Activated naive CD4-positive, alpha-beta T cell treated with anti-CD3 and anti-CD28 coated beads, Interleukin-2, amount 50 U/mL, for 16 hours (primary cell): ENCODE data around the gene LRRC8C.

Experiments used
- DNase-seq: peaks from one replicate; pipeline ENCODE4 v3.0.0-alpha.2; 2020

LRRC8C gene

DNA sequence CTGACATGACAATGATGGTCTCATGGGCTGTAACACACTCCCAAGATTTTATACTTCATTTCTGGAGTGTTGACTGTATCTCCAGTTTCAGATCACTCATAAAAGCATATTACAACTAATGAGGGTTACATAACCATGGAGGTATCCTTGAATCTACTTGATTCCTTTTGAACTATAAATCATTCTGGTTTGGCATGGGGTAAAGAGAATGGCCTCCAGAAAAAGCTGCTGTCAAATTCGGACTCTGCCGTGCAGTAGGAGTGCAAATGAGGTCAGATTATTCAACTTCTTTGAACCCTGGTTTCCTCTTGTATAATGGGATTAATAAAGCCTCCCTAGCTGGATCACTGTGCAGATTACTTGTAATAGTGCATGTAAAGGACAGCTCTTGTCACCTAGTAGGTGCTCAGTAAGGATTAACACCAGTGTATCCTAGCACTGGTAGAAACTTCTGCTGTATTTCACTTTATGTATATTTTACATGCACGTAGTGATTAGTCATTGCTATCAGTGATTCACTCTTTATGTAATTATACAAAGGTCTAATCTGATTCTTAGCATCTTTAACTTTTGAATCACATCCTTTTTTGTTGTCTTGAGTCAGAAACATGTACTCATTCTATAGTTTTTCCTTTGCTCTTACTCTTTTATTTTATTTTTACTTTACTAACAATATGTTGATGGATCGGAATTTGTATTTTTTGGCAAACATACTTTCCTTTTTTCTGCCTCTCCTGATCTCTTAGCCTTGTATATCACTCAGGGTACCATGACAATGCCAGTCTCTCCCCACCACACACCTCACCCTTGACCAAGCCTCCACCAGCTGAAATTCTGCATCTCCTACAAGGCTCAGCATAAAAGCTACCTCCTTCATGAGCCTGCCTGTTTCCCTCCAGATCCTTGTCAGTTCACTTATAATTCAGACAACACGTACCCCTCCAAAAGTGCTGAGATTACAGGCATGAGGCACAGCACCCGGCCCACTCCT, 3.2 kb downstream of the LRRC8C start:
- no peak for DNase-seq

DNA sequence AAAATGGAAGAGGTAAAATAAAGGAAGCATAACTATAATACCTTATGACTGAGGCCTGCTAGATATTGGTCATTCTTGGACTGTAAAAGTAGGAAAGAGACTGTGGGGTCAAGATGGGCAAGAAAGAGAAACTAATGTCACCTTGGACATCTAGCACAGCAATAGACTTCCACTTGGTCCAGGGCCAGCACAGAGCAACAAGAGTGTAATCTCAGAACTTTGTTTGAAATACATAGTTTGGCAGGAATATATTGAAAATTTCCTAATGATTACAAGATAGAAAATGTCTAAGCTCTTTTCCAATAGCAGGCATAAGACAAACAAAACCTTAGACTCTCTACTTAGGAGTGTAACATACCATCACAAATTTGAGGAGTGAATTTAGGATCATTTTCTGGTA, 4.6 kb downstream of the LRRC8C start:
- no peak for DNase-seq

DNA sequence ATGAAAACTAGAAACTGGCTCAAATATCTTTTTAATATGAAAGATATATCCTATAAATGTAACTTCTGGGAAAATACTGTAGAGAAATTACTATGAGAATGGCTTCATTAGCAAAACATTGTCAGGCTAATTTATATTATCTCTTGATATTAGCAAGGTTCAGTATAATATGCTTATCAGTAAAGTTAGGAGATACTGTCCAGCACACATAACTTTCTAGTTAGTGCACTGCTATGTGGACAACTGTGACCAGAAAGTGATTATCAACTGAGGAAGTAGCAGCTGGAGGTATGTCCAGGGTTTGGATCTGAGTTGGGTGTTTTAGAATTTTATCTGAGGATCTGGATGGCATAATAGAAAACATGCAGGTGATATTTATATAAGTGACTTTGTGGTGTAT, 7.5 kb downstream of the LRRC8C start:
- DNase-seq, result no peak

DNA sequence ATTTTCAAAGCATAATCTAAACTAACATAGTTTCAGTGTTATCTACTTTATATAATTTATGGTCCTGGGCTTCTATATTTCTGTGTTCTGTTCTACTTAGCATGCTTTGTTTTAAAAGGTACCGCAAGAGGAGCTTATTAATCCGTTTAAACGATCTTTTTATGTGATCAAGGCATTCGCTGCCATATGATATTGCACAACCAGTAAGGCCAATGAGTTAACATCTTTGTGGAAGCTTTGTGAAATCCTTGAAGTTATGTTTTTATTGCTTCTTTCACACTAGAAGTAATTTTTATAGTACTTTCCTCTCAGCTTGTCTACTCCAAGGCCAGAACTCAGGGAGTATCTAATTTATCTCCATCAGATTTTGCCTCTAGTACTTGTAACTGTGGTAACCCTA, 8.9 kb downstream of the LRRC8C start:
- no peak for DNase-seq

DNA sequence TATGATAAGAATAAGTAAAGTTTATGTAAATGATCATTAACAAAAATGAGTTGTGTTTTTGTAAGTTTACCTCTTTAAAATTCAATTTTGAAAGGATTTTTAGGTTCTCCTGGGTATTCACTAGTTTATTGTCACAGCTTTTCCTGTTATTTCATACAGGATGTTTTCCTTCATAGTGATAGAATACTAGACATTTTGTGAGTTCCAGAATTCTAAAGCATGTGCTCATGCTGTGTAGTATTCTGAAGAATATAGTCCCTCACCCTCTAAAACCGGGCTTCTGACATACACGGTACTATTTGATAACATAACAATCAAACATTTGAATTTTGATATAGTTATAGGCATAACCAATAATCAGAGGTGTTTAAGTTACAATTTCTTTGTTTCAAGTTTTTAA, 10.7 kb downstream of the LRRC8C start:
- DNase-seq, result no peak

DNA sequence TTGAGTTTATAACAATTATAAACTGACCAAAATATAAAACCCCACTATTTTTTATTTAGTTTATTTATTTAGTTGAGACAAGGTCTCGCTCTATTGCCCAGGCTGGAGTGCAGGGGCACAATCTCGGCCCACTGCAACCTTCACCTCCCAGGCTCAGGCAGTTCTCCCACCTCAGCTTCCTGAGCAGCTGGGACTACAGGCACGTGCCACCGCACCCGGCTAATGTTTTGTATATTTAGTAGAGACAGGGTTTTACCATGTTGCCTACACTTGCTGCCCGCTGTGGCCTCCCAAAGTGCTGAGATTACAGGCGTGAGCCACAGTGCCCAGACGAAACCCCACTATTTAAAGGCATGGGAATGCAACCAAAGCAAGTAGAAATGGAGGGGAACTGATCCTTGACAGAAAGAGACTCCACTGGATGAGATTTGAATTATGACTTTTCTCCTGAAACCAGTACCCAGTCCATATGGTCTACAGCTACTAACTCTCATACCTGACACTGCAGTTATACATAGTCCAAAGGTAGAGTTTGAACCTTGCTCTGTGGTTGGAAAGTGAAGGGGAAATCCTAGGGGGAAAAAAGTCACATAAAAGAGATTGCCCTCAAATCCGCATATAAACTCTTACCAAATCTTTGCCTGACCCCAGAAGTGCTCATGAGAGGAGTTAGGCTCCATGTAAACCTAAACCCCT, 11.3 kb downstream of the LRRC8C start:
- no peak for DNase-seq

DNA sequence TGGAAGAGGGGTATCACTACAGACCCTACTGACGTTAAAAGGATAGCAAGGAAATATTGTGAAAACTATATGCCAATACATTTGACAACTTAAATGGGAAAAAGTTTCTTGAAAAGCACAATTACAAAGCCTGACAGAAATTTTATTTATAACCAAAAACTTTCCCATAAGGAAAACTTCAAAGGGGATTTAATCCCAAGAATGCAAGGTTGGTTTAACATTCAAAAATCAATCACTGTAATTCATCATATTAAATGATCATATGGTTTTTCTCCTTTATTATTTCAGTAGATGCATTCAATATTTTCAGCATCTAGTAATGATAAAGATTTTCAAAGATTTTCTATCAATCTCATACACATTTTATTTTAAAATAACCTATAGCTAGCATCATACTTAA, 13.3 kb downstream of the LRRC8C start:
- DNase-seq, result no peak

DNA sequence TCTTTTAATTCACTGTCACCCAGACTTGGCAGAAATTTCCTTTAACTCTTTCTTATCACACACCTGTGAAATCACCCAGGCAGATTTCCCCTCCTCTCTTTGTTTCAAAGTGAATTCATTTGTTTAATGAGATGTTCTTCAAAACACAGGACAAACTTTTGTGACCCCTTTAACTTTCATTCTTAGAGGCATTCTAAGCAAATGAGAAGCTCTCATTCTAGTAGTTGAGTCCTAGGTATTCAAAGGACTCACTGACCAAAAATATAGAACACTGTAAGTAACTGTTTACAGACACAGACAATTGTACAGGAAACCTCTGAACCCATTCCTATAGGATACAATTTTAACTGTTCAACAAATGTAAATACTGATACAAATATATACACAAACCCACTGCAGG, 16.9 kb downstream of the LRRC8C start:
- DNase-seq, result no peak

DNA sequence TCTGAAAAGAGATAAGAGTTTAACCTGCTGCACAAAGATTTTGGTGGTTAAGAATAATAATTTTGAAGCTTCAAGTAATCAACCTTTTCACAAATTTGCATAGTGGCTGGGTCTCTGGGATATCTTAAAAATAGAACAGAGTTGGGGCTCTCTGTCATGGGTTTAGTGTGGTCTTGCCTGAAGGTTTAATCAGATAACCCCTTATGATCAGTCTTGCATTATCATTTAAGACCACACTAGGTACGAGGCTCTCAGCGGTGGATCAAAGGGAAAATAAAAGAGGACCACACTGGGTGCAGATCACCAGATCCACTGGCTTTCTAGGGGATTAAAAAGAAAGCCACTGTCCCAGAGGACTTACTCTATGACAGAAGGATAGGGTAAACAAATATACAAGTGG, 19.5 kb downstream of the LRRC8C start:
- no peak for DNase-seq

DNA sequence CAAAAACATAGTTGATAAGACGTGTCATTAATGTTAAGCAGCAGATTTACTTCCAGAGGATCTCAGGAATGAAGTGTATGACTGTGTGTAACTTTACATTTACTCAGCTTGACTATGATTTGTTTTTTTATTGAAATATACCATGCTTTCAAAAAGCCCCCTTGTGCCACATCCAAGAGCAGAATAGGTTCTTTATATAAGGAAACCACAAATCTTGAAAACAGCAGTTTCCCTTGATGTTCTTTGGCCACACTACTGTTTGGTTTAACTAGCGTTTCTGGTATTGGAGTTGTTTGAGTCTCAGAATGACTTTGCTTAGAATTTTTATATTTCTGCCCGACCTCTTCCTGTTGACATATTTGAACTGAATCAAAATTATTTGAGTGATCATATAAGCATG, 25.0 kb downstream of the LRRC8C start:
- no peak for DNase-seq

DNA sequence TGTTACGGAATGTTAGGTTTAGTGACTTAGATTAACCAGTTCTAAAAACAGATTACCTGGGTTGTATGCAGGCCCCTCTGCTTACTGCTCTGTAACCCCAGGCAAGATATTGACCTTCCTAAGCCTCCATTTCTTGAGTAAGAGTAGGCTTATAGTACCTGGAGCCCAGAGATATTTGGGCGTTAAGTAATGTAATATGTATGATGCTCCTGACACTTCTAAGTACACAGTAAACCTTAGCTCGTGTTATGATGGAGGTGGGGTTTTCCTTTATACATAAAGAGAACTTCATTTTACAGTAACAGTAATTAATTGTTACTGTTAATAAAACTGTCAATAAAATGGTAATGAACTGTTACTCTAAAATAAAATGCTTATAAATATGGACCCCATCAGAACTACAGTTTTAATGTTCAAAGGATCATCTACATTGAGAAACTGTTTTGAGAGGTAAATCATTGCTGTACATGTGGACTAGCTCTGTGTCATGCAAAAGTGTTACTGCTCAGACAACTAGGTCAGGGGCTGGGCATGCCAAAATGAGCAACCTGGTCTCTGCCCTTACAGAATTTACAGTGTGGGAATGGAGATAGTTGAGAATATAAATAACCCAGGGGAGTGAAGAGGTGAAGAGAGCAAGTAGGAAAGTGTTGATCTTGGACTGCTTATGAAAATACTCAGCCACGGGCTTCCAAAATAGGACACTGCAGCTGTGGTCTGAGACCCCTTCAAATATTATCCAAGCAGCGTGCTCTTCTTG, 26.6 kb downstream of the LRRC8C start:
- DNase-seq, result no peak

DNA sequence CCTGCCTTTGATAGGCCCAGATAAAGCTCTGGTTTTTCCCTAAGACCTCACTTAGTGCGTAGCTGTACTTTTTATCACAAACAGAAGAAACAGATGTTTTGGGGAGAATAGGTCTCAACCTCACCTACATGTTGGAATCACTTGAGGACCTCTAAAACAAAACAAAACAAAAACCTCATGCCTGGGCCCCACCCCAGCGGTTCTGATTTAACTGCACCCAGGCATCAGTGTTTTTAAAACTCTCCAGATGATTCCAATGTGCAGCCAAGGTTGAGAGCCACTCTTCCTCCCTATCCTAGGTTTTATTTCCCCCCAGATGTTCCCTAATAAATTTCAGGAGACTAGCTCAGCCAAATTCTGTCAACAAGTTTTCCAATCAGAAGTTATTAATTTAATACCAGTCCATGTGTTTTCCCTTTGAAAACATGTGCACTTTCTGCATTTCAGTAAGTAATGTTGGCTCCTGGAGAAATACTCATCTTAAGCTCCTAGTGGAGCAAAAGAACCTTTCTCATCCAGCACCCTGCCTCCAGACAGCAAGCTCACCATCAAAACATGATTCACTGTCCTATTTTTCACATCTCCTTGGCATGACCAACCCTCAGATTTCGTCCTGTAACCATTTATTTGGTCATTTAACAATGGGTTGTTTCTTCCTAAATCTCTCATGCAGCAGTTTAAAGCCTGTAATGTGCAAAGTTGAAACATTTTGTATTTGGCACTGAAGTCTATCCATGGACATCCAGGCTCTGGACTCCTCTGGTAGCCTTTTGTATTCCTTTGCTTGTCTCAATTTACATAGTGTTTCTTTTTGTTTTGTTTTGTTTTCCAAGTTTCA, 27.5 kb downstream of the LRRC8C start:
- no peak for DNase-seq

DNA sequence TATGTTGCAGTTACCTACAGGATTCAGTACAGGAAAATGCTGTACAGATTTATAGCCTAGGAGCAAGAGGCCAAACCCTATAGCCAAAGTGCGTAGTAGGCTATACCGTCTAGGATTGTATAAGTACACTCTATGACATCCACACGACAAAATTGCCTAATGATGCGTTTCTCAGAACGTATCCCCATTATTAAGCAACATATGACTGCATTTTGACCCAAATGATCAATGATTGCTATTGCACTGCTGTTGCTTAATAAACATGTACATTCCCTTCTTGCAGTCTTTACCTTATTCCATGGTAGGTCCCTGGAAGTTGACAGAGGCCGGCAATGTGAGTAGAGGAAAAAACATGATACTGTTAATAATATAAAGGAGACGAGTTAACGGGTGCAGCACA, 33.0 kb downstream of the LRRC8C start:
- no peak for DNase-seq

DNA sequence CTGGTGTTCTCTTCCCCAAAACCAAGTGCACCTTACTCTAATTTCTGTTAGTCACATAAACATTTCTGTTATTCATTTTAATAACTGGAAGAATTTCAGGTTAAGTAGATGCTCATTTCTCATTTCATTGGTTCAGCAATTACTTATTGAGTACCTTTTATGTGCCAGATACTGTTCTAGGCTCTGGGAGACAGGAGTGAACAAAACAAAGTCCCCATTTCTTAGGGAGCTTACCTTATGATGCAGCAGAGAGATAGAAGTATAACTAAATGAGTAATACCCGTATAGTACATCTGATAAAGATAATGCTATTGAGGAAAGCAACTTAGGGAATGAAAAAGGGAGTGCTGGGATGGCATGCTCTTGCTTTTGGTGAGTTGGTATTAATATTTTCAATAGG, 33.7 kb downstream of the LRRC8C start:
- no peak for DNase-seq

DNA sequence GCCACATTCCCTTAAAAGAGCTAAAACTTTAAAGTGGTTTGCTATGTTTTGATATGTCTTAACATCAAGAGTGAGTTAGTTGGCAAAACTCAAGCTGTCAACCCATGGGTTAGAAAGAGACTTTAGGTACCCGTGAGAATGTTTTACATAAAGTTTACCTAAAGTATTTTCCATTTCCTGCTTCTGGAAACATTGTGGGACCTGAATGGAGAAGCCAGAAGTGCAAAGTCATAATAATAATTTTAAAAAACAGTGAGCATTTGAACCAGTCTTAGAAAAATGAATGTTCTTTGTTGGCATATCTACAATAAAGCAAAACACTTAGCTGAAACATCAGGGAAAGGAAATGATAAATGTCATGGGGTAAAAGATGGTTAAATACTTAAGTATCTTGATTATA, 34.8 kb downstream of the LRRC8C start:
- no peak for DNase-seq

DNA sequence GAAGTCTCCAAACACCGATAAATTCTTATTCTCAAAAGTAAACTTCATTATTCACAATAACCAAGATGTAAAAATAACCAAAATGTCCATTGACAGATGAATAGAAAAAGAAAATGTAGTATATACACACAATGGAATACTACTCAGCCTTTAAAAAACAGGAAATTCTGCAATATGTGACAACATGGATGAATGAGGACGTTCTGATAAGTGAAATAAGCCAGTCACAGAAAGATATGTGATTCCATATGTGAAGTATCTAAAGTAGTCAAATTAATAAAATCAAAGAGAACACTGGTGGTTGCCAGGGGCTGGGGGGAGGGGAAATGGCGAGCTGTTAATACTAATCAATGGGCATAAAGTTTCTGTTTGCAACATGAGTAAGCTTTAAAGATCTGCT, 36.0 kb downstream of the LRRC8C start:
- DNase-seq, result no peak

DNA sequence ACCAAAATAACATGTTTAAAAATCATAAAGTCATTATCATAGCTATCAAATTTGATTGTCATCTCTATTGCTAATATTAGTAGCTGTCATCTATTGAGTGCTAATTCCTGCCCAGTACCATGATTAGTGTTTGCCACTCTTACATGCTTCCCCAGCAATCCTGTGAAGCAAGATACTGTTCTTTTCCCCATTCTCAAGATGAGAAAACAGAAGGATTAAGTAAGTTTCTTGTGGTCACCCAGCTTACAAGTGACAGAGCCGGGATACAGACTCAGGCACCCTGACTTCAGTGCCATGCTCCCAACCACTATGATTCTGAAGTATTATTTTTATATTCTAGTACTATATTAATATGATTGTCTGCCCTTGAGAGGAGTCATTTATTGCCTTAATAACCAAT, 36.5 kb downstream of the LRRC8C start:
- DNase-seq, result no peak

DNA sequence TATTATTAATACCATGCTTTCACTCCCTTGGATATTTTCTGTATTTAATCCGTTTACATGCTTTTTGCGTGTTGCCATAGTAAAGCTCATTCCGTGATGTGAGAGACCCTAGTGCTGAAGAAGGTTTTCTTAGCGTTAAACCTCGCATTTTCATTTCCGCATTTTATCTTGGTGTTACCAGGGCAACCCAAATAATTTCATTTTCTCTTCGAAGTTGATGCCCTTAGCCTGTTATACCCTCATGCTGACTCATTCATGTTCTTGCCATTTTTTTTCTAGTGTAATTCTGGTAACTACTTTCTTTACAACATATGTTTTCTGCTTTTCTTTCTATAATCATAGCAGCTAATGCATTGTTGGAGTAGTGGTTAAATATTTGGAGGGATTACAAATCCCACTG, 37.2 kb downstream of the LRRC8C start:
- no peak for DNase-seq

DNA sequence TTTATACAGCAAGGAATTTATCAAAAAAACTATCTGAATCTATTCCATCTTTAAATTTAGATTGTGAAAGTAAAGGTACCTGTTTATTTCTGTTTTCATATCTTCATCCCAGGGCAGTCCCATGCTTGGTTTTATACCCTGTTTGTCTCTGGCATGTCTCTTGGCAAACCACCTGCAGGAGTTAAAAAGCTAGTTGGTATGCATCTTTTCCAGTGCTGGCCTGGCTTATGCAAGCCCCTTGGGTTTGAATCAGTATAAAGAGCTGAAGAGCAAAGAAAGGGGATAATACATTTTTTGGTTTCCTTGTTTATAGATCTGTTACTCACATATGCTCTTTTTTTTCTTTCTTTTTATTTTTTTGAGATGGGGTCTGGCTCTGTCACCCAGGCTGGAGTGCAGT, 37.8 kb downstream of the LRRC8C start:
- DNase-seq, result no peak

DNA sequence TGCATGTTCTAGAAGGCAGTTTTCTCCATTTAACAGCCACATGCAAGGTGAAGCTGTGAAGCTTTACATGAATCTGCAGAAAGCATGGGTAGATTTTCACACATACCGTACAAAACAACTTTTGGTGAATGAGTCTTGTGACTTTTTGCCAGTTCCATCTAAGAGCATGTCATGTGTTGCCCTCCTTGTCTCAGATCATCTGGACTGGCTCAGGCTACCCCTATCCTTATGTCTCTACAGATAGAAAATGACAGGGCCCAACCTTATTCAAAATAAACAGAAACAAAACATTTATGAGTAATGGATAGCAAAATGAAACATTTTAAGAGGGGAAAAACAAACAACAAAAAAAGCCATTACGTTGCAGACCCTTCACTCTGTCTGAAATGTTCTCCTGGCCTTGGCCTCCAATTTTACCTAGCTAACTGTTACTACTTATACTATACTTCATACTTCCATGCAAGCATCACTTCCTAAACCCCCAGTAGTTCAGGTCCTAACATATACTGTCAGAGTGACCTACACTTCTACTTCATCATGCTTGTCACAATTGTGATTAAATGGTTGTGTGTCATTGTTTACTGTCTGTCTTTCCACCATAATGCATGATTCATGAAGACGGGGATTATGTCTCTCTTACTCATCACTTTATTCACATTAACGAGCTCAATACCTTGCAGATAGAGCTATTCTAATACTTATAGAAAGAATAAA, 39.0 kb downstream of the LRRC8C start:
- no peak for DNase-seq

DNA sequence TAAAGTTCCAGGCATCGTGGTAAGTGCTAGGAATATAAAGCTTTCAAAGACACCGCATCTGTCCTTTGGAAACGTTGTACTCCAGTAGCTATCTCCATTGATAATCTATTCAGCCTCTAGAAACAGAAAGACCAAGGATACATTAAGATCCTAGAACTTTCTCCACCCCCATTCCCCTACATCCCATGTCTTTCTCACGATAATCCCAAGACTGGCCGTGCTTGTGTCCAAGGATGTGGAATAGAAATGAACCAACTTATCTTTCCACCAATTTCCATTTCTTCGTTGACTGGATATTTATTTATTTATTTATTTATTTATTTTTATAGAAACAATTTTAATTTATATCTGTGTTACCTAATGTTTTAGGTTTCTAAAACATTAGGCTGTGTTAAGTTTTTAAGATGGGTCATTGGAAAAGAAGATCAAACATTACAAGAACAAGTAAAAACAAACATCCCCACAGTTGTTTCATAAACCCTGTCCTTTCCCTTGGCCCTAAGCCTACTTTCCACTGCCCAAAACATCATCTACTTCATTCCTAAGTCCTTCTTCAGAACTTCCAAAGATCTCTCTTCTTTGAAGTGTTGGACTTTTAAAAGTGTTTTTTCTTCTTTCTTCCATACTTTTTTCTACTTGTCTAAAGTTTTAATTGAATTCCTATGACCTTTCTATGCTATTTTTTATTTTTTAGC, 39.7 kb downstream of the LRRC8C start:
- DNase-seq, result no peak
